ENCODE measurements around the gene HOMER1. TPM values are rescaled to one million over a fixed set of nuclear protein-coding genes. Genes with fewer than 3 reads are reported as not detected.

HOMER1 gene
- total RNA-seq, 4 donors from 2014 or later = 1.8 to 13.8 (median 5.2) TPM

GRCh38 chr5:79484731-79485130 lies 29.2 kb downstream of the HOMER1 start:
- Histone ChIP-seq H3K4me1 (no peaks in the 10 kb centered on the region), H3K9me3 (peaks cover 0 to 2% (median 0%) of the 10 kb centered on the region in 4 donors), H3K4me3 (no peak overlapping the region), H3K27me3 (no peaks in the 10 kb centered on the region), H3K36me3 (no peaks in the 10 kb centered on the region), H3K27ac (no peak overlapping the region)
- DNase-seq (ENCODE audit: low spot score in 2 of 2) = no peak
- WGBS, 2 donors = 92 to 95% methylated on average over 1 of the region's 1 CpG
- no peak for TF ChIP-seq EP300 (IDR thresholded peaks at IDR 0.05)

GRCh38 chr5:79481574-79481973 lies 32.4 kb downstream of the HOMER1 start:
- Histone ChIP-seq H3K27ac (no peak overlapping the region), H3K36me3 (no peaks in the 10 kb centered on the region), H3K4me3 (no peak overlapping the region), H3K27me3 (no peaks in the 10 kb centered on the region), H3K4me1 (no peaks in the 10 kb centered on the region), H3K9me3 (peaks cover 0 to 2% (median 0%) of the 10 kb centered on the region in 4 donors)
- WGBS, 2 donors = 100% methylated on average over 1 of the region's 1 CpG
- no peak for DNase-seq (ENCODE audit: low spot score in 2 of 2)
- TF ChIP-seq EP300 (IDR thresholded peaks at IDR 0.05) (no peak), POLR2A (IDR thresholded peaks at IDR 0.05) (no peak), CTCF (IDR thresholded peaks at IDR 0.05) (no peak)

- Histone ChIP-seq H3K36me3 (no peaks in the 10 kb centered on the region), H3K9me3 (peaks cover 0 to 2% (median 0%) of the 10 kb centered on the region in 4 donors), H3K27me3 (no peaks in the 10 kb centered on the region), H3K4me1 (no peaks in the 10 kb centered on the region), H3K4me3 (no peak overlapping the region), H3K27ac (no peak overlapping the region)
- TF ChIP-seq CTCF (IDR thresholded peaks at IDR 0.05) (no peak), POLR2A (IDR thresholded peaks at IDR 0.05) (no peak), EP300 (IDR thresholded peaks at IDR 0.05) (no peak)
- WGBS, 2 donors = 94 to 95% methylated on average over 3 of the region's 3 CpGs
- DNase-seq (ENCODE audit: low spot score in 2 of 2) = no peak
Measured at GRCh38 chr5:79480991-79481390, 32.9 kb downstream of the HOMER1 start.

GRCh38 chr5:79475152-79475466 lies 38.8 kb downstream of the HOMER1 start:
- Histone ChIP-seq H3K27me3 (no peaks in the 10 kb centered on the region), H3K9me3 (no peaks in the 10 kb centered on the region)

GRCh38 chr5:79474367-79475151 lies 39.4 kb downstream of the HOMER1 start:
- Histone ChIP-seq H3K4me1 (no peaks in the 10 kb centered on the region), H3K27ac (no peak overlapping the region), H3K27me3 (no peaks in the 10 kb centered on the region), H3K36me3 (no peaks in the 10 kb centered on the region), H3K9me3 (no peaks in the 10 kb centered on the region), H3K4me3 (no peak overlapping the region)
- no peak for TF ChIP-seq POLR2A (IDR thresholded peaks at IDR 0.05)
- no peak for DNase-seq (ENCODE audit: low spot score in 2 of 2)

More at GRCh38 chr5:79475152-79475466, 38.8 kb downstream of the HOMER1 start:
- Histone ChIP-seq H3K4me1 (no peaks in the 10 kb centered on the region), H3K36me3 (no peaks in the 10 kb centered on the region), H3K4me3 (no peak overlapping the region), H3K27ac (no peak overlapping the region)
- DNase-seq (ENCODE audit: low spot score in 2 of 2) = no peak
- no peak for TF ChIP-seq CTCF (IDR thresholded peaks at IDR 0.05)
- TF ChIP-seq POLR2A (IDR thresholded peaks at IDR 0.05) = no peak
- no peak for TF ChIP-seq EP300 (IDR thresholded peaks at IDR 0.05)
- 89 to 91% methylated on average over 4 of the region's 4 CpGs for whole genome bisulfite sequencing, 2 donors

- no peak for TF ChIP-seq POLR2A (IDR thresholded peaks at IDR 0.05)
- no peak for TF ChIP-seq CTCF (IDR thresholded peaks at IDR 0.05)
- TF ChIP-seq EP300 (IDR thresholded peaks at IDR 0.05) = no peak
- Histone ChIP-seq H3K4me1 (no peaks in the 10 kb centered on the region), H3K9me3 (no peaks in the 10 kb centered on the region), H3K27ac (no peak overlapping the region), H3K36me3 (no peaks in the 10 kb centered on the region), H3K27me3 (no peaks in the 10 kb centered on the region), H3K4me3 (no peak overlapping the region)
- WGBS, 2 donors = 79 to 100% methylated on average over 1 of the region's 1 CpG
- DNase-seq (ENCODE audit: low spot score in 2 of 2) = no peak
Measured at GRCh38 chr5:79471556-79471955, 42.4 kb downstream of the HOMER1 start.
